Loucy (cell line): ENCODE data around the gene FAM83B.

Source experiments
- H2AFZ ChIP-seq: fragments of 200-600 bp; sonication (generic); 2 replicates; pipeline ENCODE4 v1.6.0; 2016; ENCODE audit warnings: antibody characterized with exemption, mild to moderate bottlenecking, low read length, moderate library complexity
- H3F3A ChIP-seq: fragments of 200-600 bp; 2 replicates; pipeline ENCODE4 v1.6.0; 2016; ENCODE audit warnings: antibody characterized with exemption, low read depth, mild to moderate bottlenecking
- H3K27me3 ChIP-seq: fragments of 200-600 bp; sonication (generic); 2 replicates; pipeline ENCODE4 v1.6.1; 2014; ENCODE audit warnings: low read length, mild to moderate bottlenecking; ENCODE audit not compliant: insufficient read depth, poor library complexity, severe bottlenecking
- H3K36me3 ChIP-seq: fragments of 200-600 bp; sonication (generic); 2 replicates; pipeline ENCODE4 v1.6.1; 2016; ENCODE audit warnings: low read length; ENCODE audit not compliant: insufficient read depth
- H3K4me1 ChIP-seq: fragments of 200-600 bp; sonication (generic); 2 replicates; pipeline ENCODE4 v1.5.1; 2014; ENCODE audit warnings: low read length, mild to moderate bottlenecking; ENCODE audit not compliant: insufficient read depth, poor library complexity, severe bottlenecking
- H3K4me2 ChIP-seq: fragments of 200-600 bp; sonication (generic); 2 replicates; pipeline ENCODE4 v1.6.0; 2014; ENCODE audit warnings: antibody characterized with exemption, low read length, low read depth, mild to moderate bottlenecking; ENCODE audit not compliant: poor library complexity, severe bottlenecking
- H3K4me3 ChIP-seq: fragments of 200-600 bp; sonication (generic); 2 replicates; pipeline ENCODE4 v1.5.1; 2014; ENCODE audit warnings: low read length, mild to moderate bottlenecking, mixed read lengths; ENCODE audit not compliant: poor library complexity, severe bottlenecking
- H3K79me2 ChIP-seq: fragments of 200-600 bp; sonication (generic); 2 replicates; pipeline ENCODE4 v1.6.1; 2014; ENCODE audit warnings: low read length; ENCODE audit not compliant: insufficient read depth
- H3K9ac ChIP-seq: fragments of 200-600 bp; sonication (generic); 2 replicates; pipeline ENCODE4 v1.6.0; 2014; ENCODE audit warnings: mild to moderate bottlenecking, low read depth, low read length, moderate library complexity; ENCODE audit not compliant: poor library complexity, severe bottlenecking
- H3K9me2 ChIP-seq: fragments of 200-600 bp; sonication (generic); replicated peaks from 2 replicates; pipeline ENCODE4 v1.6.1; 2016; ENCODE audit warnings: low read depth, low read length, mixed read lengths
- H3K9me3 ChIP-seq: fragments of 200-600 bp; sonication (generic); 2 replicates; pipeline ENCODE4 v1.6.1; 2014; ENCODE audit warnings: mild to moderate bottlenecking, antibody characterized with exemption, low read length, low read depth; ENCODE audit not compliant: insufficient read depth
- H4K20me1 ChIP-seq: fragments of 200-600 bp; sonication (generic); 2 replicates; pipeline ENCODE4 v1.6.0; 2014; ENCODE audit warnings: antibody characterized with exemption, low read length, mild to moderate bottlenecking; ENCODE audit not compliant: insufficient read depth, poor library complexity, severe bottlenecking
- CTCF ChIP-seq: fragments of 200-600 bp; sonication (generic); conservative IDR thresholded peaks from 2 replicates; pipeline ENCODE4 v1.5.1; 2014; ENCODE audit warnings: mild to moderate bottlenecking, antibody characterized with exemption, low read length
- EZH2phosphoT487 ChIP-seq: fragments of 200-600 bp; IDR thresholded peaks from 2 replicates; pipeline ENCODE4 v1.6.1; 2018; ENCODE audit warnings: antibody characterized with exemption, mild to moderate bottlenecking, moderate library complexity, borderline replicate concordance

Gene FAM83B

GRCh38 chr6:54801244-54801643 lies 45.3 kb upstream of the FAM83B start:
- Histone ChIP-seq H3K36me3 (no peaks in the 10 kb centered on the region), H3K4me3 (no peak overlapping the region), H4K20me1 (no peaks in the 10 kb centered on the region), H3F3A (no peaks in the 10 kb centered on the region), H3K9me2 (no peaks in the 10 kb centered on the region), H3K79me2 (no peaks in the 10 kb centered on the region), H3K9me3 (no peaks in the 10 kb centered on the region), H3K4me1 (no peaks in the 10 kb centered on the region), H3K4me2 (no peak overlapping the region), H3K27me3 (no peaks in the 10 kb centered on the region), H3K9ac (no peak overlapping the region), H2AFZ (no peak overlapping the region)
- no peak for TF ChIP-seq CTCF
- no peak for TF ChIP-seq EZH2phosphoT487

GRCh38 chr6:54801669-54802068 lies 44.9 kb upstream of the FAM83B start:
- no peak overlapping the region for H3K4me2 ChIP-seq
- no peak for TF ChIP-seq CTCF
- TF ChIP-seq EZH2phosphoT487, result no peak
- H3K4me1 ChIP-seq, result no peaks in the 10 kb centered on the region
- no peaks in the 10 kb centered on the region for H4K20me1 ChIP-seq
- H3K9me3 ChIP-seq, result no peaks in the 10 kb centered on the region
- no peak overlapping the region for H3K9ac ChIP-seq
- H2AFZ ChIP-seq, result no peak overlapping the region
- H3K4me3 ChIP-seq, result no peak overlapping the region
- H3K36me3 ChIP-seq, result no peaks in the 10 kb centered on the region
- H3F3A ChIP-seq, result no peaks in the 10 kb centered on the region
- H3K9me2 ChIP-seq, result no peaks in the 10 kb centered on the region
- H3K27me3 ChIP-seq, result no peaks in the 10 kb centered on the region
- H3K79me2 ChIP-seq, result no peaks in the 10 kb centered on the region

GRCh38 chr6:54802775-54803634 lies 43.6 kb upstream of the FAM83B start:
- Histone ChIP-seq H2AFZ (no peak overlapping the region), H3K4me2 (no peak overlapping the region)

More at GRCh38 chr6:54802775-54803634, 43.6 kb upstream of the FAM83B start:
- Histone ChIP-seq H4K20me1 (no peaks in the 10 kb centered on the region), H3K36me3 (no peaks in the 10 kb centered on the region), H3K27me3 (no peaks in the 10 kb centered on the region), H3F3A (no peaks in the 10 kb centered on the region), H3K9me2 (no peaks in the 10 kb centered on the region), H3K4me1 (no peaks in the 10 kb centered on the region), H3K79me2 (no peaks in the 10 kb centered on the region), H3K4me3 (no peak overlapping the region), H3K9me3 (no peaks in the 10 kb centered on the region), H3K9ac (no peak overlapping the region)
- TF ChIP-seq EZH2phosphoT487 (no peak), CTCF (no peak)
